NCI-H2081 (cell line): Measurements from ENCODE around the gene SHLD2.
"Not testable (repeated sequence)": the region's sequence is repeated elsewhere in the genome, so short reads cannot be mapped to it uniquely, and the experiment has no call there.

Experiments
- DNase-seq, 2 experiments: peaks; one replicate each; lab custom pipeline; 2025; lab: John Stamatoyannopoulos, UW

Gene SHLD2

GRCh38 chr10:87145598-87145997 is 50.6 kb downstream of the SHLD2 start:
- DNase-seq = not testable (repeated sequence)

- not testable (repeated sequence) for DNase-seq
Measured at GRCh38 chr10:87149020-87149609, 54.1 kb downstream of the SHLD2 start.

- not testable (repeated sequence) for DNase-seq
Measured at GRCh38 chr10:87151516-87151915, 56.5 kb downstream of the SHLD2 start.

- DNase-seq = not testable (repeated sequence)
Measured at GRCh38 chr10:87156841-87157240, 61.8 kb downstream of the SHLD2 start.

- DNase-seq = not testable (repeated sequence)
Measured at GRCh38 chr10:87157821-87158220, 62.8 kb downstream of the SHLD2 start.

- DNase-seq = not testable (repeated sequence)
Measured at GRCh38 chr10:87162703-87163293, 67.8 kb downstream of the SHLD2 start.

GRCh38 chr10:87163414-87163813 is 68.4 kb downstream of the SHLD2 start:
- not testable (repeated sequence) for DNase-seq

GRCh38 chr10:87169857-87170256 is 74.9 kb downstream of the SHLD2 start:
- not testable (repeated sequence) for DNase-seq

GRCh38 chr10:87170705-87171104 is 75.7 kb downstream of the SHLD2 start:
- DNase-seq = not testable (repeated sequence)

- not testable (repeated sequence) for DNase-seq
Measured at GRCh38 chr10:87171670-87172069, 76.7 kb downstream of the SHLD2 start.

GRCh38 chr10:87172178-87172577 is 77.2 kb downstream of the SHLD2 start:
- DNase-seq = not testable (repeated sequence)

- DNase-seq = not testable (repeated sequence)
Measured at GRCh38 chr10:87177587-87177986, 82.6 kb downstream of the SHLD2 start.

GRCh38 chr10:87184421-87184820 is 89.4 kb downstream of the SHLD2 start:
- DNase-seq = not testable (repeated sequence)

GRCh38 chr10:87186016-87186415 is 91.0 kb downstream of the SHLD2 start:
- not testable (repeated sequence) for DNase-seq

- not testable (repeated sequence) for DNase-seq
Measured at GRCh38 chr10:87187573-87187972, 92.6 kb downstream of the SHLD2 start.

- not testable (repeated sequence) for DNase-seq
Measured at GRCh38 chr10:87191841-87192240, 96.8 kb downstream of the SHLD2 start.

GRCh38 chr10:87200924-87201323 is 105.9 kb downstream of the SHLD2 start:
- not testable (repeated sequence) for DNase-seq

GRCh38 chr10:87204801-87205200 is 109.8 kb downstream of the SHLD2 start:
- DNase-seq = not testable (repeated sequence)

- DNase-seq = not testable (repeated sequence)
Measured at GRCh38 chr10:87206922-87207321, 111.9 kb downstream of the SHLD2 start.

- DNase-seq = not testable (repeated sequence)
Measured at GRCh38 chr10:87210309-87210708, 115.3 kb downstream of the SHLD2 start.

GRCh38 chr10:87211848-87212247 is 116.8 kb downstream of the SHLD2 start:
- DNase-seq = not testable (repeated sequence)

GRCh38 chr10:87213150-87213765 is 118.3 kb downstream of the SHLD2 start:
- not testable (repeated sequence) for DNase-seq

GRCh38 chr10:87213806-87214205 is 118.8 kb downstream of the SHLD2 start:
- DNase-seq = not testable (repeated sequence)
